ENCODE data around the gene ITGB3. TPM values are rescaled to one million over a fixed set of nuclear protein-coding genes. Genes with fewer than 3 reads are reported as not detected.

The ITGB3 gene
- total and polyA plus RNA-seq, 9 of the 15 experiments (the other 6 are each of a cell fraction or from before 2014, with no cell fraction given), result 0.08 to 2.6 (median 0.62) TPM; not detected in 1

DNA sequence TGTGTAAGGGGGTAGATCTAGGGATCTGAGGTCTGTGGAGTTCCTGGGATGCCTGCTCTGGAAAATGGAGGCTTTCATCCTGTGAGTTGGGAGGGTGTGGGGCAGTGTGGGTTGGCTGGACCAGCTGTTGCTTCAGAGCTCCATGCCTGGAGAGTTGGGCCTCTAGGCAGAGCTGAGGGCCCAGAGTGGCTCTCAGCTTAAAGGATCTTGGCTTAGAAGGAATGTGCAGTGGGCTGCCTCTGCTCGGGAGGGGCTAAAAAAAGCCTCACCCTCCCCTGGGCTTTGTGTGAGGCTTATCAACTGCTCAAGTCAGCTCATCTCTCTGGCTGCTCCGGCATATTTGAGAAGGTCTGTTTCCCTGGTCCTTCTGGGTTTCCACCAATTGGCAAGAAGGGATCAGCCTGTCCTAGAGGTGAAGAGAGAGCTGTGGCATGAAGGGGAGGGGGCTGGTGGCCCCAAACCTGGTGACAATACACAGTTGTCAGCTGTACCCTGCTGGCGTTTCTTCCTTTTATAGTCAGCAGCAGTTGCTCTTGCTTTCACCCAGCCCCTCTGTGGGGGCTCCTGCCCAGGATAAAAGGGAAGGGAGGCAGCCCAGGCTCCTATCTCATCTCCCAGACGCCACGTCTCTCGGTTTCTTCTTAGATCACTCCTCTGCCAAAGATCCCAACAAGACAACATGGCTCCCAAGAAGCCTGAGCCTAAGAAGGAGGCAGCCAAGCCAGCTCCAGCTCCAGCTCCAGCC is 44.7 kb upstream of the ITGB3 start, which contains the start of gene MYL4 (continued):
- TF ChIP-seq, protein P1, sequence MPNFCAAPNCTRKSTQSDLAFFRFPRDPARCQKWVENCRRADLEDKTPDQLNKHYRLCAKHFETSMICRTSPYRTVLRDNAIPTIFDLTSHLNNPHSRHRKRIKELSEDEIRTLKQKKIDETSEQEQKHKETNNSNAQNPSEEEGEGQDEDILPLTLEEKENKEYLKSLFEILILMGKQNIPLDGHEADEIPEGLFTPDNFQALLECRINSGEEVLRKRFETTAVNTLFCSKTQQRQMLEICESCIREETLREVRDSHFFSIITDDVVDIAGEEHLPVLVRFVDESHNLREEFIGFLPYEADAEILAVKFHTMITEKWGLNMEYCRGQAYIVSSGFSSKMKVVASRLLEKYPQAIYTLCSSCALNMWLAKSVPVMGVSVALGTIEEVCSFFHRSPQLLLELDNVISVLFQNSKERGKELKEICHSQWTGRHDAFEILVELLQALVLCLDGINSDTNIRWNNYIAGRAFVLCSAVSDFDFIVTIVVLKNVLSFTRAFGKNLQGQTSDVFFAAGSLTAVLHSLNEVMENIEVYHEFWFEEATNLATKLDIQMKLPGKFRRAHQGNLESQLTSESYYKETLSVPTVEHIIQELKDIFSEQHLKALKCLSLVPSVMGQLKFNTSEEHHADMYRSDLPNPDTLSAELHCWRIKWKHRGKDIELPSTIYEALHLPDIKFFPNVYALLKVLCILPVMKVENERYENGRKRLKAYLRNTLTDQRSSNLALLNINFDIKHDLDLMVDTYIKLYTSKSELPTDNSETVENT (CRISPR knock-in tag; IDR thresholded peaks at IDR 0.05), result 0 out of 2 replicates have a peak, but pooled peaks have one; percentile 32
- TF ChIP-seq POLR2A (conservative IDR thresholded peaks at IDR 0.05) (peak; percentile 70), NR4A1 (CRISPR knock-in tag; IDR thresholded peaks at IDR 0.05) (no peak), NR4A1 (tag; IDR thresholded peaks at IDR 0.05) (0 out of 2 replicates have a peak, but pooled peaks have one; percentile 31), KDM4B (IDR thresholded peaks at IDR 0.05; ENCODE audit: borderline replicate concordance in 2 of 2, low read depth in 1 of 2) (0 out of 4 replicates have a peak, but pooled peaks of 1 of the 2 experiments have one; percentile 43), CCAR2 (IDR thresholded peaks at IDR 0.05; ENCODE audit: low read depth, low read length) (no peak), ZNF830 (CRISPR knock-in tag; IDR thresholded peaks at IDR 0.05) (no peak), MEIS2 (IDR thresholded peaks at IDR 0.05; ENCODE audit: partially characterized antibody) (peak; percentile 50), POLR3A (IDR thresholded peaks at IDR 0.05; ENCODE audit: borderline replicate concordance, extremely low read depth, insufficient read depth, insufficient read length) (no peak), TEAD4 (IDR thresholded peaks at IDR 0.05; ENCODE audit: low read length) (peak; percentile 38; the same call in 1 of the 2 replicates), TEAD4 (CRISPR knock-in tag; IDR thresholded peaks at IDR 0.05; ENCODE audit: borderline replicate concordance) (no peak), BMI1 (IDR thresholded peaks at IDR 0.05; ENCODE audit: low read length) (no peak), SP1 (CRISPR knock-in tag; IDR thresholded peaks at IDR 0.05) (no peak), TRIM24 (IDR thresholded peaks at IDR 0.05) (0 out of 4 replicates have a peak, but pooled peaks of 1 of the 2 experiments have one; percentile 3), ZEB2 (IDR thresholded peaks at IDR 0.05) (no peak), TGIF2 (CRISPR knock-in tag; IDR thresholded peaks at IDR 0.05) (0 out of 2 replicates have a peak, but pooled peaks have one; percentile 15)
- TF ChIP-seq, protein P2, sequence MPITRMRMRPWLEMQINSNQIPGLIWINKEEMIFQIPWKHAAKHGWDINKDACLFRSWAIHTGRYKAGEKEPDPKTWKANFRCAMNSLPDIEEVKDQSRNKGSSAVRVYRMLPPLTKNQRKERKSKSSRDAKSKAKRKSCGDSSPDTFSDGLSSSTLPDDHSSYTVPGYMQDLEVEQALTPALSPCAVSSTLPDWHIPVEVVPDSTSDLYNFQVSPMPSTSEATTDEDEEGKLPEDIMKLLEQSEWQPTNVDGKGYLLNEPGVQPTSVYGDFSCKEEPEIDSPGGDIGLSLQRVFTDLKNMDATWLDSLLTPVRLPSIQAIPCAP (CRISPR knock-in tag; IDR thresholded peaks at IDR 0.05; ENCODE audit: borderline replicate concordance), result no peak
- TF ChIP-seq, protein P3, sequence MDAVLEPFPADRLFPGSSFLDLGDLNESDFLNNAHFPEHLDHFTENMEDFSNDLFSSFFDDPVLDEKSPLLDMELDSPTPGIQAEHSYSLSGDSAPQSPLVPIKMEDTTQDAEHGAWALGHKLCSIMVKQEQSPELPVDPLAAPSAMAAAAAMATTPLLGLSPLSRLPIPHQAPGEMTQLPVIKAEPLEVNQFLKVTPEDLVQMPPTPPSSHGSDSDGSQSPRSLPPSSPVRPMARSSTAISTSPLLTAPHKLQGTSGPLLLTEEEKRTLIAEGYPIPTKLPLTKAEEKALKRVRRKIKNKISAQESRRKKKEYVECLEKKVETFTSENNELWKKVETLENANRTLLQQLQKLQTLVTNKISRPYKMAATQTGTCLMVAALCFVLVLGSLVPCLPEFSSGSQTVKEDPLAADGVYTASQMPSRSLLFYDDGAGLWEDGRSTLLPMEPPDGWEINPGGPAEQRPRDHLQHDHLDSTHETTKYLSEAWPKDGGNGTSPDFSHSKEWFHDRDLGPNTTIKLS (IDR thresholded peaks at IDR 0.05; ENCODE audit: borderline replicate concordance, low read depth), result peak; percentile 61; the same call in 1 of the 2 replicates
- TF ChIP-seq, protein P4, sequence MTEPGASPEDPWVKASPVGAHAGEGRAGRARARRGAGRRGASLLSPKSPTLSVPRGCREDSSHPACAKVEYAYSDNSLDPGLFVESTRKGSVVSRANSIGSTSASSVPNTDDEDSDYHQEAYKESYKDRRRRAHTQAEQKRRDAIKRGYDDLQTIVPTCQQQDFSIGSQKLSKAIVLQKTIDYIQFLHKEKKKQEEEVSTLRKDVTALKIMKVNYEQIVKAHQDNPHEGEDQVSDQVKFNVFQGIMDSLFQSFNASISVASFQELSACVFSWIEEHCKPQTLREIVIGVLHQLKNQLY (CRISPR knock-in tag; conservative IDR thresholded peaks at IDR 0.05), result no peak
- TF ChIP-seq, protein P5, sequence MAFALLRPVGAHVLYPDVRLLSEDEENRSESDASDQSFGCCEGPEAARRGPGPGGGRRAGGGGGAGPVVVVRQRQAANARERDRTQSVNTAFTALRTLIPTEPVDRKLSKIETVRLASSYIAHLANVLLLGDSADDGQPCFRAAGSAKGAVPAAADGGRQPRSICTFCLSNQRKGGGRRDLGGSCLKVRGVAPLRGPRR (CRISPR knock-in tag; IDR thresholded peaks at IDR 0.05), result no peak
- TF ChIP-seq, protein P6, sequence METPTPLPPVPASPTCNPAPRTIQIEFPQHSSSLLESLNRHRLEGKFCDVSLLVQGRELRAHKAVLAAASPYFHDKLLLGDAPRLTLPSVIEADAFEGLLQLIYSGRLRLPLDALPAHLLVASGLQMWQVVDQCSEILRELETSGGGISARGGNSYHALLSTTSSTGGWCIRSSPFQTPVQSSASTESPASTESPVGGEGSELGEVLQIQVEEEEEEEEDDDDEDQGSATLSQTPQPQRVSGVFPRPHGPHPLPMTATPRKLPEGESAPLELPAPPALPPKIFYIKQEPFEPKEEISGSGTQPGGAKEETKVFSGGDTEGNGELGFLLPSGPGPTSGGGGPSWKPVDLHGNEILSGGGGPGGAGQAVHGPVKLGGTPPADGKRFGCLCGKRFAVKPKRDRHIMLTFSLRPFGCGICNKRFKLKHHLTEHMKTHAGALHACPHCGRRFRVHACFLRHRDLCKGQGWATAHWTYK (CRISPR knock-in tag; IDR thresholded peaks at IDR 0.05), result no peak
